Effector CD4-positive, alpha-beta T cell (primary cell): ENCODE results near the gene TRIM7.
"Not testable (repeated sequence)": the region's sequence is repeated elsewhere in the genome, so short reads cannot be mapped to it uniquely, and the experiment has no call there.

Source experiments
- DNase-seq: peaks from one replicate; pipeline ENCODE4 v3.0.0-alpha.2; 2020

The TRIM7 gene

GRCh38 chr5:181149355-181149754, 55.6 kb downstream of the TRIM7 start:
- no peak for DNase-seq

DNA sequence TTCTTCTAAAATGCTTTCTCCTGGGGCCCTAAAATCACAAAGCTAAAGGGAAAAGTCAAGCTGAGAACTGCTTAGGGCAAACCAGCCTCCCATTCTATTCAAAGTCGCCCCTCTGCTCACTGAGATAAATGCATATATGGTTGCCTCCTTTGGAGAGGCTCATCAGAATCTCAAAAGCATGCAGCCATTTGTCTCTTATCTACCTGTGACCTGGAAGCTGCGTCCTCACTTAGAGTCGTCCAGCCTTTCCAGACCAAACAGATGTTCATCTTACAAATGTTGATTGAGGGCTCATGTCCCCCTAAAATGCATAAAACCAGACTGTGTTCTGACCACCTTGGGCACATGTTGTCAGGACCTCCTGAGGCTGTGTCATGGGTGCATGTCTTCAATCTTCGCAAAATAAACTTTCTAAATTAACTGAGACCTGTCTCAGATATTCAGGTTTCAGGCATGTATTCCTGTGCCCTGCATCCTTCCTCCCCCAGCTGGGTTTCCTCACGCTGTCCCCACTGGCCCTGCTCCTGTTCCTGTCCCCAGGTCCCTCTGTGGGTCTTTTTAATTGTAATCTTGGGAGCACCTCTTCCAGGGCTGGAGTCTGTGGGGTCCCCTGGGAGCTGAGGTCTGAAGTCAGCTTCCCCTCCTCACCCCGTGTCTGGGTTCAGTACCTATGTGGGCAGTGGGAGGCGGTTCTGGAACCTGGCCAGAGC, 57.9 kb downstream of the TRIM7 start, which contains the start of gene OR2V2:
Gene OR2V2 (plus strand): TSS at position 660 of the 710 bp plus-strand sequence. CDS start 7,357 bp downstream, outside the sequence.
- not testable (repeated sequence) for DNase-seq

DNA sequence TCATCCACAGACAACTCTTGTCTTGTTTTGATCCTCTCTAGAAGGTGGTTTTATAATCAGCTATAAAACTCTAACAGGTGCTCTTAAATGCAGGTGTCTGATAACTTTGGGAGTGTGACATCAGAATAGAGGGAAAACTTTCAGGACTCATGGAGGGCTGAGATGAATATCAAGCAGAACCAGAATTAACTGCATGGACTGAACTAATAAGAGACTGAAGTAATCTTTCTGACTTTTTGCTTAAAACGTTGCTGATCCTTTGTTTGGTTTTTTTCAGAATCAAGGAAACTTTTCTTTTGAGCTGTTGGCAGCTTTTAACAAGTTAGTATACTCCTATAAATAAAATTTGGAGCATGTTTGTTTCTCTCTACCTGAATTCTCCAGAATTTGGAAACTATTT, 59.9 kb downstream of the TRIM7 start:
- DNase-seq, result no peak
